H1 (cell line): ENCODE results near the gene TMEM127. TPM values are rescaled to one million over a fixed set of nuclear protein-coding genes. Genes with fewer than 3 reads are reported as not detected.

ENCODE experiments used
- CTCF ChIA-PET: fragments of 300-600 bp; sonication (Branson Sonifier 250); formaldehyde crosslinking; loops from one replicate; lab custom pipeline; 2021; ENCODE audit not compliant: partially characterized antibody; lab: Charles Lee
- POLR2A ChIA-PET: fragments of 300-600 bp; sonication (Branson Sonifier 250); formaldehyde crosslinking; loops from one replicate; lab custom pipeline; 2021; ENCODE audit warnings: inconsistent platforms; ENCODE audit not compliant: partially characterized antibody; lab: Charles Lee
- DNase-seq, 2 experiments: peaks; one replicate each; pipeline versions ENCODE4 v3.0.0 to v3.0.0-alpha.2; 2010 to 2022; ENCODE audit warnings: low spot score in 2 of 2, low read depth in 1 of 2, mixed read lengths in 1 of 2
- FAIRE-seq: peaks from 2 replicates; lab custom pipeline; 2011; peaks lifted over from hg19 to GRCh38; lab: Jason Lieb, UNC
- H2AFZ ChIP-seq: 2 replicates; pipeline ENCODE4 v1.8.1; 2012; ENCODE audit warnings: low read length, inconsistent platforms
- H2AK5ac ChIP-seq: 2 replicates; pipeline ENCODE4 v1.6.1; 2013; ENCODE audit warnings: low read depth, low read length
- H2BK120ac ChIP-seq: replicated peaks from 2 replicates; pipeline ENCODE3; 2013; ENCODE audit warnings: low read depth, low read length, inconsistent platforms
- H2BK12ac ChIP-seq: 2 replicates; pipeline ENCODE4 v1.6.1; 2013; ENCODE audit warnings: low read depth, low read length
- H2BK15ac ChIP-seq: 2 replicates; pipeline ENCODE4 v1.6.1; 2013; ENCODE audit warnings: low read length
- H2BK20ac ChIP-seq: 2 replicates; pipeline ENCODE4 v1.6.1; 2013; ENCODE audit warnings: low read length
- H2BK5ac ChIP-seq: 2 replicates; pipeline ENCODE4 v1.6.1; 2013; ENCODE audit warnings: low read depth, low read length
- H3K14ac ChIP-seq: 2 replicates; pipeline ENCODE4 v1.6.1; 2013; ENCODE audit warnings: inconsistent platforms; ENCODE audit not compliant: insufficient read length
- H3K18ac ChIP-seq: 2 replicates; pipeline ENCODE4 v1.6.1; 2013; ENCODE audit warnings: low read length; ENCODE audit errors: extremely low read depth
- H3K23ac ChIP-seq: 2 replicates; pipeline ENCODE4 v1.6.1; 2013; ENCODE audit warnings: inconsistent platforms; ENCODE audit not compliant: insufficient read length
- H3K23me2 ChIP-seq: 2 replicates; pipeline ENCODE4 v1.6.1; 2013; ENCODE audit warnings: low read depth, low read length
- H3K27ac ChIP-seq: 2 replicates; pipeline ENCODE4 v1.6.1; 2011; ENCODE audit warnings: low read depth, low read length, inconsistent platforms
- H3K27me3 ChIP-seq, 4 experiments: replicated peaks in 1 of 4; 1 replicate in 1 of 4; 2 replicates in 3 of 4; pipeline versions ENCODE4 v1.6.1 to v1.8.1; 2011 to 2013; ENCODE audit warnings: low read length in 3 of 4, mild to moderate bottlenecking in 3 of 4, inconsistent platforms in 2 of 4, mixed read lengths in 2 of 4, moderate library complexity in 1 of 4; ENCODE audit not compliant: control insufficient read depth in 3 of 4, insufficient read depth in 3 of 4; ENCODE audit errors: extremely low read depth in 1 of 4
- H3K36me3 ChIP-seq, 4 experiments: 2 replicates each; pipeline versions ENCODE4 v1.6.1 to v1.8.1; 2011 to 2013; ENCODE audit warnings: mild to moderate bottlenecking in 4 of 4, low read length in 3 of 4, moderate library complexity in 2 of 4, control low read depth in 1 of 4, inconsistent platforms in 1 of 4; ENCODE audit not compliant: insufficient read depth in 4 of 4, control insufficient read depth in 2 of 4
- H3K4ac ChIP-seq: replicated peaks from 2 replicates; pipeline ENCODE3; 2013; ENCODE audit warnings: low read length, low read depth, mixed read lengths, inconsistent platforms; ENCODE audit not compliant: insufficient read length
- H3K4me1 ChIP-seq, 4 experiments: replicated peaks in 1 of 4; 1 replicate in 1 of 4; 2 replicates in 3 of 4; pipeline versions ENCODE4 v1.6.1 to v1.8.1; 2011 to 2013; ENCODE audit warnings: low read length in 3 of 4, inconsistent platforms in 2 of 4, mixed read lengths in 1 of 4; ENCODE audit not compliant: insufficient read depth in 4 of 4, control insufficient read depth in 3 of 4
- H3K4me2 ChIP-seq, 2 experiments: 2 replicates each; pipeline versions ENCODE4 v1.6.1 to v1.8.1; 2011 to 2013; ENCODE audit warnings: low read depth in 2 of 2, low read length in 2 of 2, control low read depth in 1 of 2, inconsistent platforms in 1 of 2, mild to moderate bottlenecking in 1 of 2; ENCODE audit not compliant: insufficient read depth in 1 of 2
- H3K4me3 ChIP-seq, 4 experiments: fragments of 200-600, 300-600 bp in 1 of 4; sonication (generic), shearing (Covaris generic), sonication (Bioruptor Twin) in 1 of 4; 2 replicates each; pipeline versions ENCODE4 v1.5.1 to v1.8.1; 2011 to 2016; ENCODE audit warnings: low read length in 4 of 4, low read depth in 3 of 4, control low read depth in 2 of 4, inconsistent platforms in 2 of 4, mild to moderate bottlenecking in 2 of 4, mixed read lengths in 1 of 4, moderate library complexity in 1 of 4; ENCODE audit not compliant: insufficient read depth in 2 of 4; ENCODE audit errors: extremely low read depth in 1 of 4
- H3K56ac ChIP-seq: replicated peaks from 2 replicates; pipeline ENCODE3; 2013; ENCODE audit warnings: low read depth, mild to moderate bottlenecking, mixed read lengths, low read length, inconsistent platforms; ENCODE audit not compliant: insufficient read length
- H3K79me1 ChIP-seq: 2 replicates; pipeline ENCODE4 v1.6.1; 2013; ENCODE audit warnings: low read depth, low read length, control low read depth
- H3K79me2 ChIP-seq, 2 experiments: 2 replicates each; pipeline versions ENCODE4 v1.6.1 to v1.8.1; 2012 to 2013; ENCODE audit warnings: low read length in 2 of 2, mild to moderate bottlenecking in 2 of 2, inconsistent platforms in 1 of 2; ENCODE audit not compliant: insufficient read depth in 2 of 2, control insufficient read depth in 1 of 2
- H3K9ac ChIP-seq, 4 experiments: replicated peaks in 1 of 4; 1 replicate in 1 of 4; 2 replicates in 3 of 4; pipeline versions ENCODE4 v1.6.1 to v1.8.1; 2011 to 2013; ENCODE audit warnings: low read depth in 3 of 4, low read length in 3 of 4, control low read depth in 2 of 4, mild to moderate bottlenecking in 2 of 4, moderate library complexity in 2 of 4, inconsistent platforms in 1 of 4; ENCODE audit errors: extremely low read depth in 1 of 4
- H3K9me3 ChIP-seq, 2 experiments: 2 replicates each; pipeline versions ENCODE4 v1.6.1 to v1.8.1; 2012 to 2013; ENCODE audit warnings: mild to moderate bottlenecking in 2 of 2, moderate library complexity in 2 of 2, control low read depth in 1 of 2, inconsistent platforms in 1 of 2, low read depth in 1 of 2, low read length in 1 of 2, mixed read lengths in 1 of 2; ENCODE audit not compliant: insufficient read depth in 2 of 2
- H4K20me1 ChIP-seq, 2 experiments: replicated peaks in 1 of 2; 2 replicates each; pipeline versions ENCODE3 to v1.8.1; 2011 to 2013; ENCODE audit warnings: inconsistent platforms in 2 of 2, low read length in 2 of 2, mild to moderate bottlenecking in 1 of 2; ENCODE audit not compliant: insufficient read depth in 2 of 2, control insufficient read depth in 1 of 2
- H4K5ac ChIP-seq: 2 replicates; pipeline ENCODE4 v1.6.1; 2013; ENCODE audit warnings: low read length, low read depth, mixed read lengths, inconsistent platforms; ENCODE audit not compliant: insufficient read length
- H4K8ac ChIP-seq: 2 replicates; pipeline ENCODE4 v1.8.0; 2013; ENCODE audit warnings: mild to moderate bottlenecking, moderate library complexity, low read length, inconsistent platforms; ENCODE audit not compliant: insufficient read depth; ENCODE audit errors: extremely low read depth
- H4K91ac ChIP-seq: replicated peaks from 2 replicates; pipeline ENCODE3; 2013; ENCODE audit warnings: low read length, mixed read lengths, inconsistent platforms; ENCODE audit not compliant: insufficient read length
- BACH1 ChIP-seq: IDR thresholded peaks from 2 replicates; pipeline ENCODE4 v1.6.1; 2012; ENCODE audit warnings: low read length, improper control_type of control experiment
- CBX5 ChIP-seq: fragments of 300-800, 300-1000 bp; sonication (generic); IDR thresholded peaks from 2 replicates; pipeline ENCODE4 v1.7.1; 2016; ENCODE audit warnings: antibody characterized with exemption, low read length, low read depth
- GABPA ChIP-seq: IDR thresholded peaks from 2 replicates; pipeline ENCODE4 v1.6.1; 2011; ENCODE audit warnings: mild to moderate bottlenecking, low read length, moderate library complexity, borderline replicate concordance; ENCODE audit not compliant: insufficient read depth
- GTF2F1 ChIP-seq: IDR thresholded peaks from 2 replicates; pipeline ENCODE4 v1.6.1; 2012; ENCODE audit warnings: low read depth, low read length, improper control_type of control experiment, borderline replicate concordance
- HDAC2 ChIP-seq, 2 experiments: fragments of 300-600 bp in 1 of 2; sonication (generic) in 1 of 2; IDR thresholded peaks; 2 replicates each; pipeline ENCODE4 v1.6.1; 2011 to 2012; ENCODE audit warnings: low read depth in 2 of 2, low read length in 2 of 2, mild to moderate bottlenecking in 2 of 2, moderate library complexity in 2 of 2, borderline replicate concordance in 1 of 2, inconsistent platforms in 1 of 2
- NRF1 ChIP-seq: IDR thresholded peaks from 2 replicates; pipeline ENCODE4 v1.6.1; 2011; ENCODE audit warnings: mild to moderate bottlenecking, low read depth, low read length, improper control_type of control experiment
- PHF8 ChIP-seq: fragments of 200-600 bp; sonication (generic); conservative IDR thresholded peaks from 2 replicates; pipeline ENCODE4 v1.7.1; 2012; ENCODE audit warnings: low read depth, mild to moderate bottlenecking, inconsistent platforms, low read length, moderate library complexity
- RBBP5 ChIP-seq: IDR thresholded peaks from 2 replicates; pipeline ENCODE4 v1.7.1; 2012; ENCODE audit warnings: low read depth, mild to moderate bottlenecking, inconsistent platforms, low read length, moderate library complexity, borderline replicate concordance
- SIX5 ChIP-seq: IDR thresholded peaks from 2 replicates; pipeline ENCODE4 v1.6.1; 2011; ENCODE audit warnings: mild to moderate bottlenecking, low read depth, low read length
- SP1 ChIP-seq: IDR thresholded peaks from 2 replicates; pipeline ENCODE4 v1.6.1; 2011; ENCODE audit warnings: low read depth, low read length
- TBP ChIP-seq: IDR thresholded peaks from 2 replicates; pipeline ENCODE4 v1.6.1; 2011; ENCODE audit warnings: low read depth, low read length, improper control_type of control experiment
- TCF12 ChIP-seq: IDR thresholded peaks from 2 replicates; pipeline ENCODE4 v1.6.1; 2011; ENCODE audit warnings: low read depth, mild to moderate bottlenecking, low read length
- WGBS, 2 experiments: shearing (Covaris generic) in 1 of 2; methylation state at CpG; one replicate each; pipeline versions ENCODE4 v1.1.6 to v1.1.7; 2013 to 2015; ENCODE audit warnings: low lambda C conversion rate in 2 of 2, mixed read lengths in 2 of 2, inconsistent platforms in 1 of 2, low coverage in 1 of 2, missing lambda C conversion rate in 1 of 2; ENCODE audit not compliant: insufficient replicate concordance in 2 of 2, insufficient coverage in 1 of 2, insufficient read length in 1 of 2; ENCODE audit errors: extremely low coverage in 1 of 2, missing lambda C conversion rate in 1 of 2; 5-methylcytosine and 5-hydroxymethylcytosine counted together
- polyA plus RNA-seq, 7 experiments: library from polyadenylated mRNA; depleted of rRNA in 3 of 7; stranded (reverse) in 5 of 7; unstranded in 2 of 7; fragments of >200 nt in 5 of 7; fragments of 200-250 nt in 2 of 7; gene quantifications; 1 replicate in 5 of 7; 2 replicates in 1 of 7; 4 replicates in 1 of 7; pipeline versions ENCODE4 v1.2.1 to v1.2.3, GENCODE V29; 2011 to 2013; ENCODE audit warnings: missing spikeins in 2 of 7, mixed read lengths in 2 of 7
- total RNA-seq: library from RNA; stranded (reverse); fragmentation: NEBNext Ultra II Directional; extraction: Animal tissue kit (Norgen Biotek cat#: 25700); gene quantifications from 2 replicates; pipeline ENCODE4 v1.2.1, GENCODE V29; 2021

The TMEM127 gene
- total and polyA plus RNA-seq, 2 of the 8 experiments (the other 6 are each of a cell fraction or from before 2014, with no cell fraction given), result 25.0 to 41.0 TPM

- DNase-seq, result no peak
- H4K5ac ChIP-seq, result no peak overlapping the region
- H4K91ac ChIP-seq, result no peak overlapping the region
- no peaks in the 10 kb centered on the region for H4K20me1 ChIP-seq
- no peak overlapping the region for H3K27ac ChIP-seq
- H2BK20ac ChIP-seq, result no peak overlapping the region
- no peak overlapping the region for H2BK12ac ChIP-seq
- no peak overlapping the region for H3K9ac ChIP-seq
- no peaks in the 10 kb centered on the region for H3K27me3 ChIP-seq
- H3K36me3 ChIP-seq, result no peaks in the 10 kb centered on the region
- H3K4me1 ChIP-seq, result peaks cover 0 to 3% (median 0%) of the 10 kb centered on the region in 4 experiments; a peak in 1 of 7 replicates
- no peak overlapping the region for H4K8ac ChIP-seq
- no peak overlapping the region for H3K4me2 ChIP-seq
- no peak overlapping the region for H3K4ac ChIP-seq
- H2BK5ac ChIP-seq, result no peak overlapping the region
- H2BK120ac ChIP-seq, result no peak overlapping the region
- FAIRE-seq, result no peak
- 97% methylated on average over 3 of the region's 3 CpGs; no CpG with 5 or more reads in 1 of the 2 experiments for WGBS, 2 experiments
- H2BK15ac ChIP-seq, result no peak overlapping the region
- H3K56ac ChIP-seq, result no peak overlapping the region
- no peak overlapping the region for H3K4me3 ChIP-seq
- no peaks in the 10 kb centered on the region for H3K79me2 ChIP-seq
- ChIA-PET POLR2A (interaction anchor here (1.1 to 1.8 kb wide), 2 partner anchors 11 to 30 kb away, joined by 3 to 5 read pairs; partner anchors contain the start of gene STARD7), CTCF (interaction anchor here (0.6 to 4.7 kb wide), 10 partner anchors 9 to 100 kb away, joined by 3 to 43 read pairs (median 4); partner anchors contain the start of gene ASTL)
- H3K9me3 ChIP-seq, result no peaks in the 10 kb centered on the region
- H3K23ac ChIP-seq, result no peak overlapping the region
- no peak overlapping the region for H3K14ac ChIP-seq
- H3K23me2 ChIP-seq, result no peaks in the 10 kb centered on the region
- H3K18ac ChIP-seq, result no peak overlapping the region
- H2AK5ac ChIP-seq, result no peak overlapping the region
- H3K79me1 ChIP-seq, result no peaks in the 10 kb centered on the region
- no peak overlapping the region for H2AFZ ChIP-seq
- no peak for TF ChIP-seq CBX5
- TF ChIP-seq GABPA, result no peak
- TF ChIP-seq TBP, result no peak
- TF ChIP-seq TCF12, result no peak
- TF ChIP-seq HDAC2 (IDR thresholded peaks at IDR 0.05; ENCODE audit: borderline replicate concordance in 1 of 2, low read depth in 2 of 2, low read length in 2 of 2), result no peak
- no peak for TF ChIP-seq PHF8
- TF ChIP-seq BACH1, result no peak
- no peak for TF ChIP-seq SP1
- TF ChIP-seq SIX5, result no peak
- TF ChIP-seq RBBP5, result no peak
- no peak for TF ChIP-seq NRF1
- no peak for TF ChIP-seq GTF2F1
- TF ChIP-seq, all 59 proteins: peak for 0
These were observed 27.5 kb downstream of the TMEM127 start for GRCh38 chr2:96238266-96238665.
